ENCODE data around the gene PRKRIP1.
A peak's percentile ranks its signal among the peaks of the same experiment; 100 is the strongest.

The PRKRIP1 gene

DNA sequence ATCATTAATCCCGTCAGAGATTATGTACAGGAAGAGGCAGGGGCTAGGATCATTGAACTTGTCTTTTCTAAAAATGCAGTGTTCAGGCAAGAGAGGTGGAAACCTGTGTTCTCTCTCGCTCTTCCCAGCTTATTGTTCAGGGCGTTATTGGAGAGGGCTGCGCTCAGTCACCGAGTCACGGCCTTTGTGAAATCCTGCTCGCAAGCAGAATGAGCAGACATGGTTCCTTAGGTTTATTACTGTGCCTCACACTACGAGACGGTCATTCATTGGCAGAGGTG is 631 bp upstream of the PRKRIP1 start:
- peak; percentile 27 for DNase-seq (ENCODE audit: low read depth)

GRCh38 chr7:102396710-102397019 is 502 bp downstream of the PRKRIP1 start:
- no peak for TF ChIP-seq POLR2A (IDR thresholded peaks at IDR 0.05; ENCODE audit: extremely low read depth, insufficient read length)
- no peak for TF ChIP-seq MYC (IDR thresholded peaks at IDR 0.05; ENCODE audit: low read depth, low read length)
- TF ChIP-seq CTCF (IDR thresholded peaks at IDR 0.05; ENCODE audit: low read depth, low read length), result no peak
- TF ChIP-seq, protein P1, sequence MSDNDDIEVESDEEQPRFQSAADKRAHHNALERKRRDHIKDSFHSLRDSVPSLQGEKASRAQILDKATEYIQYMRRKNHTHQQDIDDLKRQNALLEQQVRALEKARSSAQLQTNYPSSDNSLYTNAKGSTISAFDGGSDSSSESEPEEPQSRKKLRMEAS (IDR thresholded peaks at IDR 0.05; ENCODE audit: low read depth, low read length), result no peak
- peak overlapping the region; percentile 100 for H3K4me3 ChIP-seq (ENCODE audit: low read depth, low read length)
- no peak for DNase-seq (ENCODE audit: low read depth)

More for the DNA sequence above, 631 bp upstream of the PRKRIP1 start:
- peak overlapping the region; percentile 100 for H3K4me3 ChIP-seq (ENCODE audit: low read depth, low read length)
- TF ChIP-seq, protein P1 (IDR thresholded peaks at IDR 0.05; ENCODE audit: low read depth, low read length), result no peak
- no peak for TF ChIP-seq MYC (IDR thresholded peaks at IDR 0.05; ENCODE audit: low read depth, low read length)
- no peak for TF ChIP-seq CTCF (IDR thresholded peaks at IDR 0.05; ENCODE audit: low read depth, low read length)
- no peak for TF ChIP-seq POLR2A (IDR thresholded peaks at IDR 0.05; ENCODE audit: extremely low read depth, insufficient read length)

GRCh38 chr7:102398543-102398942 is 2.4 kb downstream of the PRKRIP1 start:
- no peak for DNase-seq (ENCODE audit: low read depth)
- no peak overlapping the region for H3K4me3 ChIP-seq (ENCODE audit: low read depth, low read length)
- TF ChIP-seq CTCF (IDR thresholded peaks at IDR 0.05; ENCODE audit: low read depth, low read length) (no peak), POLR2A (IDR thresholded peaks at IDR 0.05; ENCODE audit: extremely low read depth, insufficient read length) (no peak), MYC (IDR thresholded peaks at IDR 0.05; ENCODE audit: low read depth, low read length) (no peak)
- TF ChIP-seq, protein P1 (IDR thresholded peaks at IDR 0.05; ENCODE audit: low read depth, low read length), result no peak

GRCh38 chr7:102400360-102400759 is 4.2 kb downstream of the PRKRIP1 start:
- TF ChIP-seq MYC (IDR thresholded peaks at IDR 0.05; ENCODE audit: low read depth, low read length) (no peak), POLR2A (IDR thresholded peaks at IDR 0.05; ENCODE audit: extremely low read depth, insufficient read length) (no peak), CTCF (IDR thresholded peaks at IDR 0.05; ENCODE audit: low read depth, low read length) (no peak)
- TF ChIP-seq, protein P1 (IDR thresholded peaks at IDR 0.05; ENCODE audit: low read depth, low read length), result no peak
- no peak for DNase-seq (ENCODE audit: low read depth)
- no peak overlapping the region for H3K4me3 ChIP-seq (ENCODE audit: low read depth, low read length)

GRCh38 chr7:102403563-102403962 is 7.4 kb downstream of the PRKRIP1 start:
- TF ChIP-seq CTCF (IDR thresholded peaks at IDR 0.05; ENCODE audit: low read depth, low read length) (no peak), POLR2A (IDR thresholded peaks at IDR 0.05; ENCODE audit: extremely low read depth, insufficient read length) (no peak), MYC (IDR thresholded peaks at IDR 0.05; ENCODE audit: low read depth, low read length) (no peak)
- TF ChIP-seq, protein P1 (IDR thresholded peaks at IDR 0.05; ENCODE audit: low read depth, low read length), result no peak

More at GRCh38 chr7:102403563-102403962, 7.4 kb downstream of the PRKRIP1 start:
- DNase-seq (ENCODE audit: low read depth), result no peak
- no peak overlapping the region for H3K4me3 ChIP-seq (ENCODE audit: low read depth, low read length)

Measured in NB4 (cell line).